Endothelial cell of umbilical vein (primary cell): ENCODE data around the gene UST. TPM values are rescaled to one million over a fixed set of nuclear protein-coding genes. Genes with fewer than 3 reads are reported as not detected.

Source experiments
- BruUV-seq: library from RNA; stranded (reverse); fragments of 400-500 nt; replicated peaks from 2 replicates; lab custom pipeline; 2021; lab: Mats Ljungman, UMichigan
- CTCF ChIA-PET: fragments of 300-600, 350-600 bp; sonication (Branson Sonifier 250); formaldehyde crosslinking; loops from one replicate; lab custom pipeline; 2021; ENCODE audit warnings: antibody characterized with exemption, inconsistent platforms; lab: Charles Lee
- POLR2A ChIA-PET: fragments of 300-600, 350-600 bp; sonication (Branson Sonifier 250); formaldehyde crosslinking; loops from one replicate; lab custom pipeline; 2021; ENCODE audit warnings: antibody characterized with exemption, inconsistent platforms; lab: Charles Lee
- DNase-seq: peaks from one replicate; pipeline ENCODE4 v3.0.0-alpha.2; 2011; ENCODE audit warnings: low read depth, low spot score
- FAIRE-seq: peaks from 2 replicates; lab custom pipeline; 2011; peaks lifted over from hg19 to GRCh38; lab: Jason Lieb, UNC
- H2AFZ ChIP-seq: 2 replicates; pipeline ENCODE4 v1.6.0; 2012; ENCODE audit warnings: low read depth, low read length, control low read depth, inconsistent platforms
- H3K27ac ChIP-seq: 2 replicates; pipeline ENCODE4 v1.5.1; 2011; ENCODE audit warnings: low read depth, mild to moderate bottlenecking, control low read depth, low read length, moderate library complexity; ENCODE audit not compliant: insufficient read depth
- H3K27me3 ChIP-seq, 2 experiments: 2 replicates each; pipeline versions ENCODE4 v1.6.0 to v1.6.1; 2011; ENCODE audit warnings: low read length in 2 of 2, mixed read lengths in 1 of 2; ENCODE audit not compliant: control insufficient read depth in 2 of 2, insufficient read depth in 2 of 2
- H3K36me3 ChIP-seq, 2 experiments: 2 replicates in 1 of 2; 3 replicates in 1 of 2; pipeline ENCODE4 v1.5.1; 2011; ENCODE audit warnings: low read length in 2 of 2, mild to moderate bottlenecking in 1 of 2, moderate library complexity in 1 of 2; ENCODE audit not compliant: control insufficient read depth in 2 of 2, insufficient read depth in 2 of 2; ENCODE audit errors: extremely low read depth in 1 of 2
- H3K4me1 ChIP-seq: 3 replicates; pipeline ENCODE4 v1.5.1; 2011; ENCODE audit warnings: mild to moderate bottlenecking, low read length; ENCODE audit not compliant: control insufficient read depth, insufficient read depth; ENCODE audit errors: extremely low read depth
- H3K4me2 ChIP-seq: 2 replicates; pipeline ENCODE4 v1.6.1; 2011; ENCODE audit warnings: low read length, control low read depth, mixed read lengths; ENCODE audit not compliant: insufficient read depth
- H3K4me3 ChIP-seq, 3 experiments: fragments of 200-600 bp in 1 of 3; sonication (generic), shearing (Covaris generic) in 1 of 3; replicated peaks in 1 of 3; 2 replicates each; pipeline ENCODE4 v1.5.1; 2011 to 2016; ENCODE audit warnings: control low read depth in 3 of 3, low read length in 3 of 3, mild to moderate bottlenecking in 2 of 3, inconsistent platforms in 1 of 3, low read depth in 1 of 3, moderate library complexity in 1 of 3; ENCODE audit not compliant: insufficient read depth in 1 of 3
- H3K79me2 ChIP-seq: 2 replicates; pipeline ENCODE4 v1.6.0; 2012; ENCODE audit warnings: low read length, inconsistent platforms; ENCODE audit not compliant: control insufficient read depth, insufficient read depth
- H3K9ac ChIP-seq: replicated peaks from 2 replicates; pipeline ENCODE3; 2011; ENCODE audit warnings: low read length, control low read depth; ENCODE audit not compliant: insufficient read depth; ENCODE audit errors: extremely low read depth
- H3K9me1 ChIP-seq: replicated peaks from 3 replicates; pipeline ENCODE4 v1.6.0; 2011; ENCODE audit warnings: mild to moderate bottlenecking, low read length; ENCODE audit not compliant: control insufficient read depth, insufficient read depth; ENCODE audit errors: extremely low read depth
- H3K9me3 ChIP-seq: replicated peaks from 2 replicates; pipeline ENCODE4 v1.5.1; 2012; ENCODE audit warnings: low read length, inconsistent platforms; ENCODE audit not compliant: control insufficient read depth, insufficient read depth
- H4K20me1 ChIP-seq: replicated peaks from 2 replicates; pipeline ENCODE3; 2011; ENCODE audit warnings: mild to moderate bottlenecking, low read length; ENCODE audit not compliant: control insufficient read depth, insufficient read depth; ENCODE audit errors: extremely low read depth
- EZH2 ChIP-seq: IDR thresholded peaks from 2 replicates; pipeline ENCODE4 v1.6.1; 2012; ENCODE audit warnings: borderline replicate concordance, low read depth, mild to moderate bottlenecking, moderate library complexity, low read length, inconsistent platforms; ENCODE audit not compliant: severe bottlenecking
- FOS ChIP-seq: IDR thresholded peaks from 2 replicates; pipeline ENCODE4 v1.6.1; 2011; ENCODE audit warnings: mild to moderate bottlenecking, low read length, moderate library complexity, borderline replicate concordance; ENCODE audit not compliant: insufficient read depth
- GATA2 ChIP-seq: IDR thresholded peaks from 2 replicates; pipeline ENCODE4 v1.7.0; 2011; ENCODE audit warnings: low read depth, mild to moderate bottlenecking, moderate library complexity, mixed read lengths, low read length; ENCODE audit not compliant: insufficient read length, insufficient read depth
- JUN ChIP-seq: IDR thresholded peaks from 2 replicates; pipeline ENCODE4 v1.6.1; 2011; ENCODE audit warnings: borderline replicate concordance, low read depth; ENCODE audit not compliant: insufficient read length, insufficient read depth
- POLR2A ChIP-seq: IDR thresholded peaks from 2 replicates; pipeline ENCODE4 v1.6.1; 2012; ENCODE audit warnings: low read depth, mild to moderate bottlenecking, control low read depth, low read length
- POLR2AphosphoS5 ChIP-seq: IDR thresholded peaks from 2 replicates; pipeline ENCODE4 v1.6.1; 2012; ENCODE audit warnings: low read depth, mild to moderate bottlenecking, control low read depth, low read length, moderate library complexity; ENCODE audit not compliant: insufficient read depth
- dilution Hi-C: fragments of 300-500 bp; cut with MboI; formaldehyde crosslinking; loops from one replicate; pipeline ENCODE4 v1.15.0; 2019; ENCODE audit warnings: low sequenced_read_pairs; ENCODE audit not compliant: extremely low pct_ligation_motif_present
- intact Hi-C: fragments of 100-400 bp; cut with micrococcal nuclease; formaldehyde crosslinking; loops from one replicate; pipeline ENCODE4 v1.10.0; 2022
- polyA plus RNA-seq, 4 experiments: library from polyadenylated mRNA; depleted of rRNA in 3 of 4; stranded (reverse) in 3 of 4; unstranded in 1 of 4; fragments of >200 nt; gene quantifications; 2 replicates each; pipeline versions ENCODE4 v1.2.1 to v1.2.3, GENCODE V29; 2011 to 2012; ENCODE audit warnings: missing spikeins in 1 of 4
- total RNA-seq: library from RNA; stranded (reverse); gene quantifications from 2 replicates; pipeline ENCODE4 v1.2.3, GENCODE V29; 2021
- TF ChIP-seq, protein P1 (sequence below), 2 donors: IDR thresholded peaks; 1 replicate in 1 of 2; 2 replicates in 1 of 2; pipeline ENCODE4 v1.5.1; 2011; ENCODE audit warnings: low read length in 2 of 2, mild to moderate bottlenecking in 2 of 2, moderate library complexity in 2 of 2, control low read depth in 1 of 2, inconsistent platforms in 1 of 2, low read depth in 1 of 2; ENCODE audit not compliant: insufficient read depth in 1 of 2; ENCODE audit errors: extremely low read depth in 1 of 2

UST gene
- total and polyA plus RNA-seq, 2 donors (not counting 3 experiments of a cell fraction or from before 2014, with no cell fraction given) = 0.26 to 0.84 TPM

- Histone ChIP-seq H3K4me1 (no peaks in the 10 kb centered on the region), H3K9me1 (no peaks in the 10 kb centered on the region), H3K36me3 (no peaks in the 10 kb centered on the region), H4K20me1 (no peaks in the 10 kb centered on the region), H2AFZ (no peak overlapping the region), H3K27me3 (peaks cover 0 to 3% of the 10 kb centered on the region in 2 experiments), H3K4me2 (no peak overlapping the region), H3K9ac (no peak overlapping the region), H3K27ac (no peak overlapping the region), H3K79me2 (no peaks in the 10 kb centered on the region), H3K9me3 (no peaks in the 10 kb centered on the region), H3K4me3 (no peak overlapping the region)
- FAIRE-seq = peak; percentile 77
- intact Hi-C loops (loop anchor here (1.0 to 10.0 kb wide), 6 partner anchors 53 to 896 kb away; partner anchors contain the start of gene RAET1G), dilution Hi-C loops (no loop called here)
- POLR2A ChIA-PET = no interaction called here
- DNase-seq = peak; percentile 82
- TF ChIP-seq EZH2 (no peak), FOS (no peak), GATA2 (no peak), POLR2A (no peak), POLR2AphosphoS5 (no peak), JUN (no peak)
- TF ChIP-seq, protein P1, sequence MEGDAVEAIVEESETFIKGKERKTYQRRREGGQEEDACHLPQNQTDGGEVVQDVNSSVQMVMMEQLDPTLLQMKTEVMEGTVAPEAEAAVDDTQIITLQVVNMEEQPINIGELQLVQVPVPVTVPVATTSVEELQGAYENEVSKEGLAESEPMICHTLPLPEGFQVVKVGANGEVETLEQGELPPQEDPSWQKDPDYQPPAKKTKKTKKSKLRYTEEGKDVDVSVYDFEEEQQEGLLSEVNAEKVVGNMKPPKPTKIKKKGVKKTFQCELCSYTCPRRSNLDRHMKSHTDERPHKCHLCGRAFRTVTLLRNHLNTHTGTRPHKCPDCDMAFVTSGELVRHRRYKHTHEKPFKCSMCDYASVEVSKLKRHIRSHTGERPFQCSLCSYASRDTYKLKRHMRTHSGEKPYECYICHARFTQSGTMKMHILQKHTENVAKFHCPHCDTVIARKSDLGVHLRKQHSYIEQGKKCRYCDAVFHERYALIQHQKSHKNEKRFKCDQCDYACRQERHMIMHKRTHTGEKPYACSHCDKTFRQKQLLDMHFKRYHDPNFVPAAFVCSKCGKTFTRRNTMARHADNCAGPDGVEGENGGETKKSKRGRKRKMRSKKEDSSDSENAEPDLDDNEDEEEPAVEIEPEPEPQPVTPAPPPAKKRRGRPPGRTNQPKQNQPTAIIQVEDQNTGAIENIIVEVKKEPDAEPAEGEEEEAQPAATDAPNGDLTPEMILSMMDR (IDR thresholded peaks at IDR 0.05; ENCODE audit: extremely low read depth in 1 of 2, insufficient read depth in 1 of 2, low read depth in 1 of 2, low read length in 2 of 2) = peak; percentile 36 to 40
- no TSS peak for BruUV-seq
- CTCF ChIA-PET = interaction anchor here (0.6 to 7.0 kb wide), 72 partner anchors 9 to 1052 kb away, joined by 3 to 193 read pairs (median 4); partner anchors contain the start of genes PPIL4 and ZC3H12D
Measured at GRCh38 chr6:149028767-149029405, 282.1 kb downstream of the UST start.
